Stimulated activated naive CD8-positive, alpha-beta T cell treated with anti-CD3 and anti-CD28 coated beads, Interleukin-15, amount 100 ng/mL, for 72 hours (primary cell): ENCODE measurements around the gene HNRNPUL2.
"Not testable (repeated sequence)": the region's sequence is repeated elsewhere in the genome, so short reads cannot be mapped to it uniquely, and the experiment has no call there.

Experiments
- ATAC-seq: fragments of 150-1000 bp; cut with Tn5 transposase; 2 replicates; pipeline ENCODE4 v1.10.0; 2021; ENCODE audit warnings: mild to moderate bottlenecking, moderate library complexity
- DNase-seq, 2 donors: peaks; one replicate each; pipeline ENCODE4 v3.0.0; 2021 to 2022
- H3K27ac Mint-ChIP-seq, 2 donors: one replicate each; pipeline ENCODE4 v1.8.0; 2022; ENCODE audit warnings: mild to moderate bottlenecking in 2 of 2, mixed read lengths in 2 of 2, moderate library complexity in 2 of 2
- H3K27me3 Mint-ChIP-seq: one replicate; pipeline ENCODE4 v1.8.0; 2022; ENCODE audit warnings: mixed read lengths
- H3K4me1 Mint-ChIP-seq: one replicate; pipeline ENCODE4 v1.8.0; 2022; ENCODE audit warnings: mild to moderate bottlenecking, mixed read lengths
- H3K4me3 Mint-ChIP-seq, 2 donors: one replicate each; pipeline ENCODE4 v1.8.0; 2022; ENCODE audit warnings: mild to moderate bottlenecking in 2 of 2, mixed read lengths in 2 of 2, moderate library complexity in 1 of 2
- H3K9me3 Mint-ChIP-seq, 2 donors: one replicate each; pipeline ENCODE4 v1.8.0; 2022; ENCODE audit warnings: mixed read lengths in 2 of 2

Gene HNRNPUL2

GRCh38 chr11:62715150-62716130, 11.8 kb downstream of the HNRNPUL2 start:
- Mint-ChIP-seq H3K27ac (peak overlapping the region; percentile 70 to 84), H3K4me3 (no peak overlapping the region), H3K27me3 (no peaks in the 10 kb centered on the region), H3K4me1 (peaks cover 66% of the 10 kb centered on the region), H3K9me3 (no peaks in the 10 kb centered on the region)
- ATAC-seq (no peak), DNase-seq (no peak)

- Mint-ChIP-seq H3K4me3 (peak overlapping the region; percentile 56 to 64), H3K27ac (peak overlapping the region in 1 of 2 donors; percentile 92), H3K9me3 (no peaks in the 10 kb centered on the region), H3K4me1 (peaks cover 71% of the 10 kb centered on the region), H3K27me3 (no peaks in the 10 kb centered on the region)
- no peak for DNase-seq
- ATAC-seq = no peak
Observed at GRCh38 chr11:62713343-62713742, 13.9 kb downstream of the HNRNPUL2 start.

GRCh38 chr11:62712861-62713260, 14.4 kb downstream of the HNRNPUL2 start:
- peak overlapping the region; percentile 56 to 64 for H3K4me3 Mint-ChIP-seq
- peaks cover 76% of the 10 kb centered on the region for H3K4me1 Mint-ChIP-seq
- ATAC-seq (no peak), DNase-seq (no peak)
- no peaks in the 10 kb centered on the region for H3K27me3 Mint-ChIP-seq
- peak overlapping the region; percentile 68 to 92 for H3K27ac Mint-ChIP-seq
- H3K9me3 Mint-ChIP-seq = no peaks in the 10 kb centered on the region

- Mint-ChIP-seq H3K4me1 (peaks cover 81% of the 10 kb centered on the region), H3K27me3 (no peaks in the 10 kb centered on the region), H3K4me3 (peak overlapping the region; percentile 56 to 64), H3K27ac (peak overlapping the region; percentile 68 to 92), H3K9me3 (no peaks in the 10 kb centered on the region)
- ATAC-seq (no peak), DNase-seq (no peak)
Observed at GRCh38 chr11:62712276-62712812, 14.9 kb downstream of the HNRNPUL2 start.

DNA sequence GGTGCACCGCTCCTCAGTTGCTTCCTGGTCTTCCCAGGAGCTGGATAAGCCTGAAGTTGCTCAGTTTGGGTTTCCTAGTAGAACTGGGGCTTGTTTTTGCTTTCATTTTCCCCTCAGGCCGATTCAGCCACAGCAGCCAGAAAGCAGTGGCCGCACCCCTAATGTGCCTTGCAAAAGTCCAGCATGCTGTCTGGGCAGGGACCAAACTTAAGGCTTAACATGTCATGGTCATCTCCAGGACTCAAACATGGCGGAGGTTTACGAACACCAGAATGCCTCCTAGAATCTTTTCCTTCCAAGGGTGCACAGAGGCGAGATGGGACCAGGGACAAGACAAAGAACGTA, 17.3 kb downstream of the HNRNPUL2 start:
- DNase-seq (no peak), ATAC-seq (no peak)
- H3K9me3 Mint-ChIP-seq = no peaks in the 10 kb centered on the region
- peak overlapping the region; percentile 93 to 97 for H3K27ac Mint-ChIP-seq
- no peaks in the 10 kb centered on the region for H3K27me3 Mint-ChIP-seq
- H3K4me1 Mint-ChIP-seq = peaks cover 84% of the 10 kb centered on the region
- H3K4me3 Mint-ChIP-seq = peak overlapping the region; percentile 86 to 93

GRCh38 chr11:62709247-62710000, 17.8 kb downstream of the HNRNPUL2 start:
- ATAC-seq = peak; percentile 84
- no peaks in the 10 kb centered on the region for H3K27me3 Mint-ChIP-seq
- DNase-seq = peak; percentile 93 to 97
- H3K4me3 Mint-ChIP-seq = peak overlapping the region; percentile 86 to 93
- peaks cover 79% of the 10 kb centered on the region for H3K4me1 Mint-ChIP-seq
- peak overlapping the region; percentile 93 to 97 for H3K27ac Mint-ChIP-seq
- H3K9me3 Mint-ChIP-seq = no peaks in the 10 kb centered on the region

GRCh38 chr11:62708793-62709192, 18.5 kb downstream of the HNRNPUL2 start:
- ATAC-seq = peak; percentile 62
- H3K27me3 Mint-ChIP-seq = no peaks in the 10 kb centered on the region
- DNase-seq = peak in 1 of 2 donors; percentile 62
- H3K9me3 Mint-ChIP-seq = no peaks in the 10 kb centered on the region
- H3K4me3 Mint-ChIP-seq = peak overlapping the region; percentile 86 to 93
- peak overlapping the region; percentile 93 to 97 for H3K27ac Mint-ChIP-seq
- peaks cover 72% of the 10 kb centered on the region for H3K4me1 Mint-ChIP-seq

GRCh38 chr11:62708392-62708791, 18.9 kb downstream of the HNRNPUL2 start:
- H3K4me3 Mint-ChIP-seq = peak overlapping the region; percentile 86 to 93
- ATAC-seq (no peak), DNase-seq (no peak)
- H3K4me1 Mint-ChIP-seq = peaks cover 68% of the 10 kb centered on the region
- H3K27me3 Mint-ChIP-seq = no peaks in the 10 kb centered on the region
- H3K27ac Mint-ChIP-seq = peak overlapping the region; percentile 93 to 97
- H3K9me3 Mint-ChIP-seq = no peaks in the 10 kb centered on the region

DNA sequence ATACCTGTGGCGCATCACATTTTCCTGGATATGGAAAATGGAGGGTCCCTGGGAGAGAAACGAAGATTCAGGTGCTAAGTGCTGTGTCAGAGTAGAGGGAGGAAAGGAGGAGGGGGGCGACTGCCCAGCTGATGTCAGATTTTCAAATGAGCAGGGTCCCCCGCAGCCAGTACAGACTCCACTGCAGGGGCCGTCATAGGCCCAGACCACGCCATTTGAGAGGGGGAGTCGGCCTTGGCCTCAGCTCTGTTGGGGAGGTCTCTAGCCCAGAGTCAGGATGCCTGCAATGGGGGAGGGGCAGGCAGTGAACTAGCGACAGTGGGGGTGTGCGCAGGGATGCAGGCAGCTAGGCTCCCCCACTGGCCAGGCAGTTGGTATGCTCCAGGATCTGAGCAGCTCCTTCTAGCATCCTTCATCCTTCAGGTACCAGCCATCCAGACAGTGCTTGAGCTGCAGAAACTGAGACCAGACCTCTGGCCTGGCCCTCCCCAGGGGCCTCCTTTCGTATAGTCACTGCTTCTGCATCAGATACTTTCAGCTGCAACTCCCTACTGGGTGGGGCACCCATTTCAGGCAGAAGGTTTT, 19.9 kb downstream of the HNRNPUL2 start, which contains the start of the genes BSCL2 and GNG3:
TSS of gene BSCL2 (minus strand) at position 148 of the 585 bp plus-strand sequence. CDS start 229 bp downstream, outside the sequence.
TSS of gene GNG3 (plus strand) at position 400 of the 585 bp plus-strand sequence. CDS start 620 bp downstream, outside the sequence.
- peaks cover 62% of the 10 kb centered on the region for H3K4me1 Mint-ChIP-seq

GRCh38 chr11:62706850-62707247, 20.4 kb downstream of the HNRNPUL2 start:
- H3K27ac Mint-ChIP-seq = peak overlapping the region; percentile 12 to 84

More for the DNA sequence above, 19.9 kb downstream of the HNRNPUL2 start, which contains the start of the genes BSCL2 and GNG3:
- Mint-ChIP-seq H3K4me3 (peak within 1 kb of the TSS; percentile 95 to 96), H3K27ac (peak within 1 kb of the TSS; percentile 93 to 97), H3K27me3 (no peaks in the 10 kb centered on the region), H3K9me3 (no peaks in the 10 kb centered on the region)
- no peak for ATAC-seq
- no peak for DNase-seq

GRCh38 chr11:62705880-62706849, 21.1 kb downstream of the HNRNPUL2 start:
- Mint-ChIP-seq H3K4me3 (peak overlapping the region; percentile 95 to 96), H3K4me1 (peaks cover 60% of the 10 kb centered on the region), H3K27ac (peak overlapping the region; percentile 77 to 90), H3K9me3 (no peaks in the 10 kb centered on the region), H3K27me3 (no peaks in the 10 kb centered on the region)
- peak; percentile 91 to 92 for DNase-seq
- ATAC-seq = peak; percentile 79

More at GRCh38 chr11:62706850-62707247, 20.4 kb downstream of the HNRNPUL2 start:
- no peak for DNase-seq
- H3K4me1 Mint-ChIP-seq = peaks cover 60% of the 10 kb centered on the region
- no peaks in the 10 kb centered on the region for H3K9me3 Mint-ChIP-seq
- ATAC-seq = no peak
- peak overlapping the region; percentile 95 to 96 for H3K4me3 Mint-ChIP-seq
- no peaks in the 10 kb centered on the region for H3K27me3 Mint-ChIP-seq

DNA sequence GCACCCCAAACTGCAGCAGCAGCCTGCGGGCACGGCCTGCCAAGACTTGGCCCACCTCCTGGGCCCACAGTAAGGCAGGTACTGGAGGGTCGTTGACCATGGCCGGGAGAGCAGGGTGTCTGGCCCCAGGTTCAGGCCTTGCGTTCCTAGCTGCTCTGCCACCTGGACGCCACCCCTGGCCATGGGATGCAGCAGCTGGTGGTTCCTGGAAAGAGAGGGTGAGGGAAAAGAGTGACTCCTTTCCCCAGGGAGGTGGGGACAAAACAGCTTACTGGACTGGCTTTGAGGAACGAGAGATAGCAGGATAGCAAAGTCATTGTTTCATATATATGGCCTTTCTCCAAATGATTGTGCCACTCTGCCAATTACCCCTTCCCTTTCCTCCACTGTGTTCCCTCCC, 21.8 kb downstream of the HNRNPUL2 start:
- DNase-seq (no peak), ATAC-seq (no peak)
- H3K27ac Mint-ChIP-seq = peak overlapping the region in 1 of 2 donors; percentile 90
- no peaks in the 10 kb centered on the region for H3K27me3 Mint-ChIP-seq
- H3K9me3 Mint-ChIP-seq = no peaks in the 10 kb centered on the region
- peak overlapping the region; percentile 95 to 96 for H3K4me3 Mint-ChIP-seq
- H3K4me1 Mint-ChIP-seq = peaks cover 56% of the 10 kb centered on the region

GRCh38 chr11:62703921-62704320, 23.3 kb downstream of the HNRNPUL2 start:
- not testable (repeated sequence) for H3K27ac Mint-ChIP-seq, ATAC-seq, H3K27me3 Mint-ChIP-seq, H3K4me3 Mint-ChIP-seq, DNase-seq, H3K9me3 Mint-ChIP-seq
- peaks cover 45% of the 10 kb centered on the region for H3K4me1 Mint-ChIP-seq

- Mint-ChIP-seq H3K9me3 (no peaks in the 10 kb centered on the region), H3K4me1 (peaks cover 29% of the 10 kb centered on the region), H3K27ac (no peak overlapping the region), H3K27me3 (no peaks in the 10 kb centered on the region), H3K4me3 (no peak overlapping the region)
- ATAC-seq (no peak), DNase-seq (no peak)
Observed at GRCh38 chr11:62702246-62702645, 25.0 kb downstream of the HNRNPUL2 start.
